HG02623 (cell line): ENCODE results near the gene PGGHG.

ENCODE experiments used
- ATAC-seq: cut with Tn5 transposase; IDR thresholded peaks from one replicate; pipeline ENCODE4 v1.9.1; 2021; ENCODE audit warnings: moderate library complexity; ENCODE audit not compliant: unreplicated experiment

The PGGHG gene

DNA sequence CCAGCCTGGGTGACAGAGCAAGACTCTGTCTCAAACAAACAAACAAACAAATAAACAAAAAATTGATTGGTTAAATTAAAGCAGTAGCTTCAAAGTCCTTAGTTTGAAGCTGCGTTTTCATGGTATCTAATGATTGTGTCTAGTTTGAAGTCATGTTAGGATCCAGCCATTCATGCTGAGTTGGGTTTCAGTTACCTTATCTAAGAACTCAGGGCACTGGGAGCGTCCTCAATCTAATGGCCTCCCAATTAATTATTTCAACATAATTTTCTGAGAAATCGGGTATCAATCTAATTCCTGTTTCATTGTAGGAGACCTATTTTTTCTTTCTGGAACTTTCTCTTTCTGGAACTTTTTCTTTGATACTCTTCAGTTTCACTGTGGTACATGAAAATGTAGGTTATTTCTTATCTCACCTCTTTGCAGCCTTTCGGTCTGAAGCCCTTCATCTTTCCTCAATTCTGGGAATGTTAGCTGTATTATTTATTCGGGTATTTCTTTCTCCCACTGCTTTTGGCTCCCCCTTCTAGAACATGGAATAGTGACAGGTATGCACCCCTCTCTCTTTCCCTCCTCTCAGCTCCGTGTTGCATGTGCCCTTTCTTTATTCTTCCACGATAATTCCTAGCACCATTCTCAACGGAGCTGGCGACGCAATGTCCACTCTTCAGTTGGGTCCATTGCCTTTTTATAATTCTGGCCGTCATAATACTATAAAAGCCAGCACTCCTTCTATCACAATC lies 56.1 kb downstream of the PGGHG start:
- ATAC-seq: no peak
